ENCODE results near the gene WDR13.
A peak's percentile ranks its signal among the peaks of the same experiment; 100 is the strongest.

WDR13 gene

GRCh38 chrX:48590203-48591103, 6.8 kb upstream of the WDR13 start:
- H3K4me3 ChIP-seq (ENCODE audit: low read depth, low read length) = no peak overlapping the region
- no peaks in the 10 kb centered on the region for H3K27me3 ChIP-seq
- no peak for DNase-seq
- no peaks in the 10 kb centered on the region for H3K9me3 ChIP-seq
- H3K4me1 ChIP-seq = peaks cover 3% of the 10 kb centered on the region
- no peak for TF ChIP-seq CTCF (IDR thresholded peaks at IDR 0.05; ENCODE audit: low read depth, low read length)
- H3K36me3 ChIP-seq = no peaks in the 10 kb centered on the region

GRCh38 chrX:48591255-48591791, 6.0 kb upstream of the WDR13 start:
- H3K4me3 ChIP-seq (ENCODE audit: low read depth, low read length) = no peak overlapping the region
- H3K27me3 ChIP-seq = no peaks in the 10 kb centered on the region
- no peak for DNase-seq
- no peaks in the 10 kb centered on the region for H3K9me3 ChIP-seq
- no peak for TF ChIP-seq CTCF (IDR thresholded peaks at IDR 0.05; ENCODE audit: low read depth, low read length)
- H3K4me1 ChIP-seq = peaks cover 3% of the 10 kb centered on the region
- H3K36me3 ChIP-seq = no peaks in the 10 kb centered on the region

GRCh38 chrX:48592971-48593370, 4.3 kb upstream of the WDR13 start:
- H3K9me3 ChIP-seq = no peaks in the 10 kb centered on the region
- H3K27me3 ChIP-seq = no peaks in the 10 kb centered on the region
- H3K36me3 ChIP-seq = no peaks in the 10 kb centered on the region
- H3K4me1 ChIP-seq = peaks cover 3% of the 10 kb centered on the region
- no peak for TF ChIP-seq CTCF (IDR thresholded peaks at IDR 0.05; ENCODE audit: low read depth, low read length)
- no peak for DNase-seq
- H3K4me3 ChIP-seq (ENCODE audit: low read depth, low read length) = no peak overlapping the region

- peaks cover 3% of the 10 kb centered on the region; the same call in 1 of the 2 replicates for H3K36me3 ChIP-seq
- no peaks in the 10 kb centered on the region for H3K27me3 ChIP-seq
- no peaks in the 10 kb centered on the region for H3K4me1 ChIP-seq
- H3K9me3 ChIP-seq = no peaks in the 10 kb centered on the region
- H3K4me3 ChIP-seq (ENCODE audit: low read depth, low read length) = no peak overlapping the region
- no peak for TF ChIP-seq CTCF (IDR thresholded peaks at IDR 0.05; ENCODE audit: low read depth, low read length)
- DNase-seq = no peak
These were observed 1.4 kb upstream of the WDR13 start for GRCh38 chrX:48595929-48596328.

- Histone ChIP-seq H3K27me3 (no peaks in the 10 kb centered on the region), H3K36me3 (peaks cover 3% of the 10 kb centered on the region; the same call in 1 of the 2 replicates), H3K4me3 (ENCODE audit: low read depth, low read length) (peak overlapping the region; percentile 72), H3K4me1 (no peaks in the 10 kb centered on the region), H3K9me3 (no peaks in the 10 kb centered on the region)
- TF ChIP-seq CTCF (IDR thresholded peaks at IDR 0.05; ENCODE audit: low read depth, low read length) = no peak
- DNase-seq = no peak
These were observed 1.3 kb downstream of the WDR13 start for GRCh38 chrX:48598614-48599013.

GRCh38 chrX:48599341-48599740, 2.0 kb downstream of the WDR13 start:
- H3K4me1 ChIP-seq = no peaks in the 10 kb centered on the region
- no peaks in the 10 kb centered on the region for H3K9me3 ChIP-seq
- peaks cover 3% of the 10 kb centered on the region; the same call in 1 of the 2 replicates for H3K36me3 ChIP-seq
- no peaks in the 10 kb centered on the region for H3K27me3 ChIP-seq
- DNase-seq = no peak
- no peak overlapping the region for H3K4me3 ChIP-seq (ENCODE audit: low read depth, low read length)
- TF ChIP-seq CTCF (IDR thresholded peaks at IDR 0.05; ENCODE audit: low read depth, low read length) = no peak
